Fibroblast of lung (primary cell): Measurements from ENCODE around the gene HDAC4. TPM values are rescaled to one million over a fixed set of nuclear protein-coding genes. Genes with fewer than 3 reads are reported as not detected.

Experiments used
- DNase-seq, 2 donors: peaks; one replicate each; pipeline versions ENCODE4 v3.0.0 to v3.0.0-alpha.2; 2010; ENCODE audit warnings: low read depth in 2 of 2
- H2AFZ ChIP-seq: 2 replicates; pipeline ENCODE4 v1.5.1; 2012; ENCODE audit warnings: low read length, control low read depth, inconsistent platforms
- H3K27ac ChIP-seq: 2 replicates; pipeline ENCODE4 v1.5.1; 2011; ENCODE audit warnings: low read length, control low read depth; ENCODE audit not compliant: insufficient read depth
- H3K27me3 ChIP-seq: 2 replicates; pipeline ENCODE4 v1.5.1; 2011; ENCODE audit warnings: mild to moderate bottlenecking, low read length; ENCODE audit not compliant: control insufficient read depth, insufficient read depth
- H3K36me3 ChIP-seq: 2 replicates; pipeline ENCODE4 v1.5.1; 2011; ENCODE audit warnings: low read length; ENCODE audit not compliant: control insufficient read depth, insufficient read depth
- H3K4me1 ChIP-seq: 2 replicates; pipeline ENCODE4 v1.5.1; 2011; ENCODE audit warnings: low read length; ENCODE audit not compliant: control insufficient read depth, insufficient read depth; ENCODE audit errors: extremely low read depth
- H3K4me2 ChIP-seq: 2 replicates; pipeline ENCODE4 v1.5.1; 2011; ENCODE audit warnings: low read length, control low read depth; ENCODE audit not compliant: insufficient read depth; ENCODE audit errors: extremely low read depth
- H3K4me3 ChIP-seq, 4 experiments: fragments of 200-600 bp in 1 of 4; sonication (generic) in 1 of 4; replicated peaks in 1 of 4; 2 replicates each; pipeline ENCODE4 v1.5.1; 2011 to 2016; ENCODE audit warnings: low read length in 4 of 4, low read depth in 3 of 4, mild to moderate bottlenecking in 3 of 4, control low read depth in 2 of 4, inconsistent platforms in 1 of 4, mixed read lengths in 1 of 4; ENCODE audit not compliant: insufficient read depth in 1 of 4; ENCODE audit errors: control extremely low read depth in 1 of 4
- H3K79me2 ChIP-seq: 2 replicates; pipeline ENCODE4 v1.5.1; 2012; ENCODE audit warnings: mild to moderate bottlenecking, low read length, inconsistent platforms; ENCODE audit not compliant: control insufficient read depth, insufficient read depth
- H3K9ac ChIP-seq: 2 replicates; pipeline ENCODE4 v1.5.1; 2011; ENCODE audit warnings: mild to moderate bottlenecking, low read length, control low read depth; ENCODE audit not compliant: insufficient read depth
- H3K9me3 ChIP-seq: 2 replicates; pipeline ENCODE4 v1.5.1; 2012; ENCODE audit warnings: low read depth, low read length; ENCODE audit not compliant: control insufficient read depth, insufficient read depth
- H4K20me1 ChIP-seq: 2 replicates; pipeline ENCODE4 v1.5.1; 2011; ENCODE audit warnings: low read length; ENCODE audit not compliant: control insufficient read depth, insufficient read depth; ENCODE audit errors: extremely low read depth
- EZH2 ChIP-seq: IDR thresholded peaks from 2 replicates; pipeline ENCODE4 v1.5.1; 2012; ENCODE audit warnings: low read length, control low read depth, mild to moderate bottlenecking; ENCODE audit errors: missing control alignments
- polyA plus RNA-seq, 2 donors: library from polyadenylated mRNA; depleted of rRNA in 1 of 2; stranded (reverse) in 1 of 2; unstranded in 1 of 2; fragments of >200 nt; gene quantifications; 2 replicates each; pipeline ENCODE4 v1.2.1, GENCODE V29; 2011 to 2012; ENCODE audit warnings: missing spikeins in 1 of 2
- total RNA-seq: library from RNA; depleted of rRNA; stranded (reverse); fragments of >200 nt; gene quantifications from 2 replicates; pipeline ENCODE4 v1.2.1, GENCODE V29; 2014
- TF ChIP-seq, protein P1 (sequence below), 2 donors: IDR thresholded peaks in 1 of 2; conservative IDR thresholded peaks in 1 of 2; 1 replicate in 1 of 2; 2 replicates in 1 of 2; pipeline ENCODE4 v1.5.1; 2011 to 2012; ENCODE audit warnings: low read length in 2 of 2, control low read depth in 1 of 2, inconsistent platforms in 1 of 2, low read depth in 1 of 2, mild to moderate bottlenecking in 1 of 2

Gene HDAC4
- total and polyA plus RNA-seq, 2 donors (not counting 1 experiment from before 2014, with no cell fraction given) = 7.4 to 19.8 TPM

DNA sequence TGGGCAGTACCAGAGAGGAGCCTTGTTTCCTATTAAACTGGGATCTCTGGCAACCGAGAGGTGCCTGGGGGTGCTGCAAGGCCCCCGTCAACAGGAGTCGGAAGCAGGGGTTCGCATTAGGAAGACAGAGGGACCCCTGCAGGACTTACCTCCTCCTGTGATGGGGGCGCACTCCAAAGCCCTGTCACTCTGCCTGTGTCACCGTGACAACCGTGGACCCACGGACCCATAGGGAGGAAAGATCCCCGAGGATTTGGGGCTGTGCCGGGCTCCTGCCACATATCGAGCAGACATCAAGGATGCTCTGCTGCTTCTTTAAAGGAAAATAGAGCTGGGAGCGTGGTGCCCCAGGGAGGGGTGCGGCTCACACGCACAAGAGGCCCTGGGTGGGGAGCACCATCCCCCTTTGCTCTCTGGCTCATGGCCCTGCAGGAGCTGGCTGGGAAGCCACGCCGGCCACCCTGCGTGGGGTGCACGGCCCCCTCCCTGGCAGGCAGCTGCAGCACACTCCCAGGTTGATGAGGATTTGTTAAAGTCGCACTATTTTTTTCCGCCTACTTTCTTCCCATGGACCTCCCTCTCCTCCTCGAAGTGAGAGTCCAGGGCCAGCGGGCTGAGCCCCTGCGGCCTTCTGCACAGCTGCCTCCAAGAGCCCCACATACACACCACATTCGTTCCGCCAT lies 385.5 kb downstream of the HDAC4 start:
- Histone ChIP-seq H3K79me2 (no peaks in the 10 kb centered on the region), H2AFZ (no peak overlapping the region), H3K9ac (no peak overlapping the region), H3K36me3 (no peaks in the 10 kb centered on the region), H3K9me3 (no peaks in the 10 kb centered on the region), H3K4me3 (no peak overlapping the region), H4K20me1 (peaks cover 2% of the 10 kb centered on the region), H3K27me3 (peaks cover 14% of the 10 kb centered on the region), H3K4me1 (no peaks in the 10 kb centered on the region), H3K4me2 (no peak overlapping the region), H3K27ac (no peak overlapping the region)
- no peak for DNase-seq
- TF ChIP-seq, protein P1, sequence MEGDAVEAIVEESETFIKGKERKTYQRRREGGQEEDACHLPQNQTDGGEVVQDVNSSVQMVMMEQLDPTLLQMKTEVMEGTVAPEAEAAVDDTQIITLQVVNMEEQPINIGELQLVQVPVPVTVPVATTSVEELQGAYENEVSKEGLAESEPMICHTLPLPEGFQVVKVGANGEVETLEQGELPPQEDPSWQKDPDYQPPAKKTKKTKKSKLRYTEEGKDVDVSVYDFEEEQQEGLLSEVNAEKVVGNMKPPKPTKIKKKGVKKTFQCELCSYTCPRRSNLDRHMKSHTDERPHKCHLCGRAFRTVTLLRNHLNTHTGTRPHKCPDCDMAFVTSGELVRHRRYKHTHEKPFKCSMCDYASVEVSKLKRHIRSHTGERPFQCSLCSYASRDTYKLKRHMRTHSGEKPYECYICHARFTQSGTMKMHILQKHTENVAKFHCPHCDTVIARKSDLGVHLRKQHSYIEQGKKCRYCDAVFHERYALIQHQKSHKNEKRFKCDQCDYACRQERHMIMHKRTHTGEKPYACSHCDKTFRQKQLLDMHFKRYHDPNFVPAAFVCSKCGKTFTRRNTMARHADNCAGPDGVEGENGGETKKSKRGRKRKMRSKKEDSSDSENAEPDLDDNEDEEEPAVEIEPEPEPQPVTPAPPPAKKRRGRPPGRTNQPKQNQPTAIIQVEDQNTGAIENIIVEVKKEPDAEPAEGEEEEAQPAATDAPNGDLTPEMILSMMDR (conservative IDR thresholded peaks at IDR 0.05 in 1 of 2, IDR thresholded peaks at IDR 0.05 in 1 of 2; ENCODE audit: low read depth in 1 of 2, low read length in 2 of 2) = no peak
- no peak for TF ChIP-seq EZH2

DNA sequence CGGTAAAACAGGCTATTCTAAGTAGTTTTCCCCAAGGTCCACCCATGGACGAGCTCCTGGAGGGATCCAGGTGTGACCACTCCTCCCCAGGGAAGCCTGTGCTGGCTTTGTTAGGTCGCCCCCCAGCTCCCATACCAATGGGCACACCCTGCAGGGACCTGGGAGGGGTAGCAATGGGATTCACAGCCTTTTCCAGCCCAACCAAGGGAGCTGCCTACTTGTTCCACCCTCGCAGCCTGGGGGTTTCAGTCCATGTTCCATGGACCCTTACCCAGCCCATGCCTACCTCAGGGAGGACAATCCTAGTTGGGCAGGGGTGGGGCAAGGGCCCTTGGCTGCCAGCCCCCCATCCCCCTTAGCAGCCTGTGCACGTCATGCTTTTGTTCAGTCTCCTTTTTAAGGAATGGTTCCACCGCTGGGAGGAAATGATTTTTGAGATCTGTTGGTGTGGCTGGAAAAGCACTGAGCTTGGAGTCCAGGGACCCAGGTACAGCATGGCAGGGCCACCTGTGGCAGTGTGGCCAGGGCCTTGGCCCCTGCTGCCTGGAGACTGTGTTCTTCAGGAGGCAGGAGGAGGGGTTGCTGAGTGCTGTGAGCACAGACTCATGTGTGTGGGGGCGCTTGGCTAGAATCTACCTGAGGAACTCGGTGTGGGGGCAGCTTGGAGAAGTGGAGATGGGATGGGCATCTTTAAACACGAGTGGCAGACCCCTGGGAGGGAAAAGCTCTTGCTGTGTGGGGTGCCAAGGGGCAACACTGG lies 386.2 kb downstream of the HDAC4 start:
- H3K4me2 ChIP-seq = no peak overlapping the region
- no peak overlapping the region for H3K4me3 ChIP-seq
- no peaks in the 10 kb centered on the region for H3K79me2 ChIP-seq
- no peak overlapping the region for H3K9ac ChIP-seq
- no peak overlapping the region for H3K27ac ChIP-seq
- TF ChIP-seq, protein P1 (conservative IDR thresholded peaks at IDR 0.05 in 1 of 2, IDR thresholded peaks at IDR 0.05 in 1 of 2; ENCODE audit: low read depth in 1 of 2, low read length in 2 of 2) = no peak
- no peak for TF ChIP-seq EZH2
- no peaks in the 10 kb centered on the region for H3K36me3 ChIP-seq
- no peak overlapping the region for H2AFZ ChIP-seq
- peaks cover 2% of the 10 kb centered on the region for H4K20me1 ChIP-seq
- DNase-seq = no peak
- no peaks in the 10 kb centered on the region for H3K4me1 ChIP-seq
- peaks cover 14% of the 10 kb centered on the region for H3K27me3 ChIP-seq
- no peaks in the 10 kb centered on the region for H3K9me3 ChIP-seq

DNA sequence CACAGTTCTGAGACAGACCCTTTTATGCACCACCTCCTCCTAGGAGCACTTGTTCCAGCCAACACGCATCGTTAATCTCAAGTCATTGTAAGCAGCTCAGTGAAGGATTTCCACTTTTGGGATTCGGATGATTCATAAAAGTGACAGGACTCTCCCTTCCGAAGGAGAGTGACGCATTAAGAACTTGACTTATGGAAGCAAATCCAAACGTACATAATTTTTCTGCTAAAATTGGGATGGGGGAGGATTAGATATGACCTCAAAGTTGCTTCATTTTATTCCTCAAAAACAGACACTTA lies 387.2 kb downstream of the HDAC4 start:
- TF ChIP-seq, protein P1 (conservative IDR thresholded peaks at IDR 0.05 in 1 of 2, IDR thresholded peaks at IDR 0.05 in 1 of 2; ENCODE audit: low read depth in 1 of 2, low read length in 2 of 2) = no peak
- no peak for TF ChIP-seq EZH2
- Histone ChIP-seq H2AFZ (no peak overlapping the region), H3K4me3 (no peak overlapping the region), H3K9ac (no peak overlapping the region), H4K20me1 (peaks cover 2% of the 10 kb centered on the region), H3K79me2 (no peaks in the 10 kb centered on the region), H3K27ac (no peak overlapping the region), H3K9me3 (no peaks in the 10 kb centered on the region), H3K36me3 (no peaks in the 10 kb centered on the region), H3K4me2 (no peak overlapping the region), H3K27me3 (peaks cover 14% of the 10 kb centered on the region), H3K4me1 (no peaks in the 10 kb centered on the region)
- DNase-seq = no peak
